ENCODE measurements around the gene IRF2. TPM values are rescaled to one million over a fixed set of nuclear protein-coding genes. Genes with fewer than 3 reads are reported as not detected.

Gene IRF2
- polyA plus RNA-seq, 2 of the 4 experiments (the other 2 are of a cell fraction), result 11.0 to 23.5 TPM

- no peak for FAIRE-seq
Observed at GRCh38 chr4:184375027-184375426, 99.3 kb downstream of the IRF2 start.

GRCh38 chr4:184373886-184374405 is 100.4 kb downstream of the IRF2 start:
- no peak overlapping the region for H3K27ac ChIP-seq
- CTCF ChIA-PET, result no interaction called here
- no peak overlapping the region for H3K4me3 ChIP-seq
- no peaks in the 10 kb centered on the region for H3K9me3 ChIP-seq
- no peak for DNase-seq (ENCODE audit: low read depth in 1 of 2, low spot score in 1 of 2)
- no peaks in the 10 kb centered on the region for H3K4me1 ChIP-seq
- ATAC-seq, result no peak
- no peak overlapping the region for H3K4me2 ChIP-seq
- POLR2A ChIA-PET, result no interaction called here
- WGBS (ENCODE audit: missing lambda C conversion rate), result 78% methylated on average over 2 of the region's 2 CpGs
- FAIRE-seq, result no peak
- no peak for TF ChIP-seq EP300 (IDR thresholded peaks at IDR 0.05)
- no peak for TF ChIP-seq CBX8 (IDR thresholded peaks at IDR 0.05)
- TF ChIP-seq FOSB (CRISPR knock-in tag; IDR thresholded peaks at IDR 0.05), result no peak
- no peak for TF ChIP-seq MAZ (IDR thresholded peaks at IDR 0.05; ENCODE audit: borderline replicate concordance, low read depth, low read length)
- TF ChIP-seq HEYL (CRISPR knock-in tag; IDR thresholded peaks at IDR 0.05), result no peak
- TF ChIP-seq RARB (CRISPR knock-in tag; IDR thresholded peaks at IDR 0.05), result no peak
- TF ChIP-seq ZNF302 (CRISPR knock-in tag; IDR thresholded peaks at IDR 0.05), result no peak
- TF ChIP-seq CEBPB (IDR thresholded peaks at IDR 0.05), result no peak
- TF ChIP-seq TP53 (CRISPR knock-in tag; IDR thresholded peaks at IDR 0.05), result no peak
- no peak for TF ChIP-seq EHMT2 (IDR thresholded peaks at IDR 0.05; ENCODE audit: low read depth)
- no peak for TF ChIP-seq GATA3 (IDR thresholded peaks at IDR 0.05; ENCODE audit: borderline replicate concordance)
- no peak for TF ChIP-seq E2F6 (IDR thresholded peaks at IDR 0.05; ENCODE audit: borderline replicate concordance, low read depth)
- no peak for TF ChIP-seq PBX3 (IDR thresholded peaks at IDR 0.05)
- TF ChIP-seq KDM5A (IDR thresholded peaks at IDR 0.05), result no peak
- TF ChIP-seq JUN (IDR thresholded peaks at IDR 0.05), result no peak
- no peak for TF ChIP-seq MAFK (IDR thresholded peaks at IDR 0.05; ENCODE audit: partially characterized antibody)

More at GRCh38 chr4:184375027-184375426, 99.3 kb downstream of the IRF2 start:
- TF ChIP-seq CTCF (IDR thresholded peaks at IDR 0.05), result no peak
- no peak for TF ChIP-seq SREBF2 (IDR thresholded peaks at IDR 0.05)
- TF ChIP-seq RAD21 (conservative IDR thresholded peaks at IDR 0.05 in 1 of 2, IDR thresholded peaks at IDR 0.05 in 1 of 2), result no peak
- no peak for TF ChIP-seq NFE2L2 (conservative IDR thresholded peaks at IDR 0.05; ENCODE audit: low read length)
- no peak for TF ChIP-seq REST (IDR thresholded peaks at IDR 0.05)
- TF ChIP-seq ELK1 (IDR thresholded peaks at IDR 0.05; ENCODE audit: low read depth, low read length), result no peak
- no peak for TF ChIP-seq FOSL2 (IDR thresholded peaks at IDR 0.05)
- peak; percentile 45; the same call in 1 of the 2 replicates for TF ChIP-seq FOSL2 (CRISPR knock-in tag; IDR thresholded peaks at IDR 0.05)
- TF ChIP-seq EP300 (IDR thresholded peaks at IDR 0.05), result no peak
- CTCF ChIA-PET, result no interaction called here
- no peaks in the 10 kb centered on the region for H3K4me1 ChIP-seq
- H3K4me3 ChIP-seq, result no peak overlapping the region
- H3K4me2 ChIP-seq, result no peak overlapping the region
- POLR2A ChIA-PET, result no interaction called here
- no peak overlapping the region for H3K27ac ChIP-seq
- no peaks in the 10 kb centered on the region for H3K9me3 ChIP-seq
- DNase-seq (ENCODE audit: low read depth in 1 of 2, low spot score in 1 of 2), result no peak
- 84% methylated on average over 1 of the region's 1 CpG for WGBS (ENCODE audit: missing lambda C conversion rate)
- no peak for ATAC-seq
